H9 (cell line): Measurements from ENCODE around the gene EPHA8. TPM values are rescaled to one million over a fixed set of nuclear protein-coding genes. Genes with fewer than 3 reads are reported as not detected.

Experiments
- DNase-seq: peaks from one replicate; pipeline ENCODE4 v3.0.0-alpha.2; 2017
- H2AFZ ChIP-seq: one replicate; pipeline ENCODE4 v1.6.1; 2013; ENCODE audit warnings: mild to moderate bottlenecking, low read length, control low read depth, moderate library complexity
- H2AK5ac ChIP-seq: 2 replicates; pipeline ENCODE4 v1.6.1; 2013; ENCODE audit warnings: low read length, control low read depth, mixed read lengths; ENCODE audit not compliant: insufficient read length
- H2BK120ac ChIP-seq: one replicate; pipeline ENCODE4 v1.6.1; 2013; ENCODE audit warnings: low read depth, mild to moderate bottlenecking, low read length, control low read depth, inconsistent platforms; ENCODE audit not compliant: poor library complexity, severe bottlenecking
- H2BK12ac ChIP-seq: 2 replicates; pipeline ENCODE4 v1.6.1; 2013; ENCODE audit warnings: low read length, control low read depth, mixed read lengths, low read depth; ENCODE audit not compliant: insufficient read length
- H2BK15ac ChIP-seq: 2 replicates; pipeline ENCODE4 v1.6.1; 2013; ENCODE audit warnings: low read depth, low read length, control low read depth
- H2BK20ac ChIP-seq: one replicate; pipeline ENCODE4 v1.6.1; 2013; ENCODE audit warnings: low read depth, mild to moderate bottlenecking, low read length, control low read depth, inconsistent platforms; ENCODE audit not compliant: poor library complexity, severe bottlenecking
- H2BK5ac ChIP-seq: 2 replicates; pipeline ENCODE4 v1.6.1; 2013; ENCODE audit warnings: low read length, control low read depth, mixed read lengths; ENCODE audit not compliant: insufficient read length
- H3K14ac ChIP-seq: 2 replicates; pipeline ENCODE4 v1.6.1; 2013; ENCODE audit warnings: low read length, control low read depth; ENCODE audit not compliant: insufficient read depth
- H3K18ac ChIP-seq: 2 replicates; pipeline ENCODE4 v1.6.1; 2013; ENCODE audit warnings: low read depth, mild to moderate bottlenecking, mixed read lengths, low read length, control low read depth; ENCODE audit not compliant: insufficient read length
- H3K23ac ChIP-seq: 2 replicates; pipeline ENCODE4 v1.6.1; 2013; ENCODE audit warnings: low read length, control low read depth, mixed read lengths, low read depth; ENCODE audit not compliant: insufficient read length
- H3K23me2 ChIP-seq: 2 replicates; pipeline ENCODE4 v1.6.1; 2013; ENCODE audit warnings: low read depth, mild to moderate bottlenecking, mixed read lengths, low read length, control low read depth; ENCODE audit not compliant: insufficient read length, poor library complexity, severe bottlenecking
- H3K27ac ChIP-seq: 2 replicates; pipeline ENCODE4 v1.5.1; 2013; ENCODE audit warnings: low read length, control low read depth, mixed read lengths, low read depth; ENCODE audit not compliant: insufficient read length
- H3K27me3 ChIP-seq: 2 replicates; pipeline ENCODE4 v1.6.1; 2013; ENCODE audit warnings: low read length, control low read depth, inconsistent platforms; ENCODE audit not compliant: insufficient read depth
- H3K4ac ChIP-seq: 2 replicates; pipeline ENCODE4 v1.6.1; 2013; ENCODE audit warnings: low read depth, mild to moderate bottlenecking, control low read depth, inconsistent platforms, low read length, moderate library complexity
- H3K4me1 ChIP-seq: 2 replicates; pipeline ENCODE4 v1.6.1; 2013; ENCODE audit warnings: low read length, control low read depth, inconsistent platforms; ENCODE audit not compliant: insufficient read depth
- H3K4me2 ChIP-seq: 2 replicates; pipeline ENCODE4 v1.6.1; 2013; ENCODE audit warnings: low read length, control low read depth, mixed read lengths; ENCODE audit not compliant: insufficient read length, insufficient read depth
- H3K56ac ChIP-seq: 2 replicates; pipeline ENCODE4 v1.6.1; 2013; ENCODE audit warnings: low read depth, mild to moderate bottlenecking, mixed read lengths, low read length, control low read depth; ENCODE audit not compliant: insufficient read length
- H3K79me1 ChIP-seq: 2 replicates; pipeline ENCODE4 v1.6.1; 2013; ENCODE audit warnings: low read depth, mild to moderate bottlenecking, moderate library complexity, low read length, control low read depth, inconsistent platforms; ENCODE audit not compliant: insufficient read depth, poor library complexity, severe bottlenecking
- H3K79me2 ChIP-seq: 2 replicates; pipeline ENCODE4 v1.6.1; 2013; ENCODE audit warnings: low read length, control low read depth, inconsistent platforms; ENCODE audit not compliant: insufficient read depth
- H3K9ac ChIP-seq: 2 replicates; pipeline ENCODE4 v1.6.1; 2013; ENCODE audit warnings: low read length, control low read depth, mixed read lengths; ENCODE audit not compliant: insufficient read length; ENCODE audit errors: extremely low read depth
- H3K9me3 ChIP-seq: one replicate; pipeline ENCODE4 v1.6.1; 2013; ENCODE audit warnings: low read depth, low read length, inconsistent platforms; ENCODE audit not compliant: control insufficient read depth
- H3T11ph ChIP-seq: one replicate; pipeline ENCODE4 v1.6.1; 2013; ENCODE audit warnings: mild to moderate bottlenecking, low read length, control low read depth, inconsistent platforms
- H4K20me1 ChIP-seq: one replicate; pipeline ENCODE4 v1.6.1; 2013; ENCODE audit not compliant: control insufficient read depth, insufficient read length, insufficient read depth
- H4K5ac ChIP-seq: 2 replicates; pipeline ENCODE4 v1.6.1; 2013; ENCODE audit warnings: low read depth, mild to moderate bottlenecking, mixed read lengths, low read length, control low read depth; ENCODE audit not compliant: insufficient read length
- H4K8ac ChIP-seq: replicated peaks from 2 replicates; pipeline ENCODE4 v1.6.1; 2013; ENCODE audit warnings: low read length, control low read depth, mixed read lengths, low read depth; ENCODE audit not compliant: insufficient read length
- H4K91ac ChIP-seq: 2 replicates; pipeline ENCODE4 v1.6.1; 2013; ENCODE audit warnings: low read depth, mild to moderate bottlenecking, moderate library complexity, mixed read lengths, low read length, control low read depth; ENCODE audit not compliant: insufficient read length
- H3K27ac Mint-ChIP-seq, 3 experiments: 2 replicates in 2 of 3; 3 replicates in 1 of 3; pipeline ENCODE4 v1.8.0; 2020 to 2021; ENCODE audit warnings: mixed read lengths in 3 of 3, mild to moderate bottlenecking in 1 of 3, moderate library complexity in 1 of 3
- H3K27me3 Mint-ChIP-seq: 2 replicates; pipeline ENCODE4 v1.8.0; 2021; ENCODE audit warnings: low read depth, mild to moderate bottlenecking, moderate library complexity, mixed read lengths
- H3K36me3 Mint-ChIP-seq, 3 experiments: 2 replicates in 2 of 3; 3 replicates in 1 of 3; pipeline ENCODE4 v1.8.0; 2020 to 2021; ENCODE audit warnings: low read depth in 3 of 3, mixed read lengths in 3 of 3; ENCODE audit not compliant: insufficient read depth in 1 of 3
- H3K4me1 Mint-ChIP-seq, 2 experiments: 2 replicates each; pipeline ENCODE4 v1.8.0; 2020; ENCODE audit warnings: mixed read lengths in 2 of 2
- H3K4me3 Mint-ChIP-seq, 2 experiments: 2 replicates in 1 of 2; 3 replicates in 1 of 2; pipeline ENCODE4 v1.8.0; 2020 to 2021; ENCODE audit warnings: mild to moderate bottlenecking in 2 of 2, mixed read lengths in 2 of 2, moderate library complexity in 1 of 2
- H3K9me3 Mint-ChIP-seq, 2 experiments: 2 replicates in 1 of 2; 3 replicates in 1 of 2; pipeline ENCODE4 v1.8.0; 2020; ENCODE audit warnings: mild to moderate bottlenecking in 2 of 2, mixed read lengths in 2 of 2, moderate library complexity in 1 of 2
- CTCF ChIP-seq: fragments of 200-600 bp; sonication (generic); conservative IDR thresholded peaks from 3 replicates; pipeline ENCODE4 v1.8.0; 2021; ENCODE audit warnings: antibody characterized with exemption, mild to moderate bottlenecking
- WGBS: extraction: QIAGEN DNeasy Blood & Tissue Kit; methylation state at CpG from one replicate; pipeline ENCODE4 v1.1.7; 2013; ENCODE audit warnings: missing lambda C conversion rate, low lambda C conversion rate, mixed read lengths; ENCODE audit not compliant: insufficient read length; ENCODE audit errors: extremely low coverage; 5-methylcytosine and 5-hydroxymethylcytosine counted together
- total RNA-seq: library from RNA; stranded (reverse); gene quantifications from 2 replicates; pipeline ENCODE4 v1.2.1, GENCODE V29; 2021

EPHA8 gene
- total RNA-seq, 1 experiment from 2014 or later: 3.4 TPM

- no peak overlapping the region for H2BK120ac ChIP-seq
- no peaks in the 10 kb centered on the region for H3K79me2 ChIP-seq
- no peak overlapping the region for H3K23ac ChIP-seq
- no peak for TF ChIP-seq CTCF
- no peak overlapping the region for H3K27ac Mint-ChIP-seq
- no peaks in the 10 kb centered on the region for H3K9me3 ChIP-seq
- H2BK12ac ChIP-seq: no peak overlapping the region
- no peak overlapping the region for H4K8ac ChIP-seq
- no peaks in the 10 kb centered on the region for H3K79me1 ChIP-seq
- no peak overlapping the region for H3K56ac ChIP-seq
- no CpG with 5 or more reads among the region's 19 CpGs for WGBS
- H3K4me3 Mint-ChIP-seq: no peak overlapping the region
- H3K18ac ChIP-seq: no peak overlapping the region
- no peaks in the 10 kb centered on the region for H3K23me2 ChIP-seq
- H3K9me3 Mint-ChIP-seq: no peaks in the 10 kb centered on the region
- H2AFZ ChIP-seq: no peak overlapping the region
- no peak overlapping the region for H3T11ph ChIP-seq
- H2BK20ac ChIP-seq: no peak overlapping the region
- DNase-seq: no peak
- no peaks in the 10 kb centered on the region for H4K20me1 ChIP-seq
- H2BK15ac ChIP-seq: no peak overlapping the region
- H3K27ac ChIP-seq: no peak overlapping the region
- peaks cover 4 to 14% of the 10 kb centered on the region in 2 experiments for H3K4me1 Mint-ChIP-seq
- H3K27me3 Mint-ChIP-seq: no peaks in the 10 kb centered on the region; the same call in none of the 2 replicates
- H3K14ac ChIP-seq: no peak overlapping the region; the same call in 1 of the 2 replicates
- H3K4me1 ChIP-seq: no peaks in the 10 kb centered on the region
- H2BK5ac ChIP-seq: no peak overlapping the region
- no peak overlapping the region for H4K91ac ChIP-seq
- no peak overlapping the region for H3K4ac ChIP-seq
- H2AK5ac ChIP-seq: no peak overlapping the region
- H3K27me3 ChIP-seq: no peaks in the 10 kb centered on the region
- no peak overlapping the region for H3K9ac ChIP-seq
- H4K5ac ChIP-seq: no peak overlapping the region
- no peak overlapping the region for H3K4me2 ChIP-seq
- H3K36me3 Mint-ChIP-seq: no peaks in the 10 kb centered on the region
These were observed 23.3 kb downstream of the EPHA8 start for GRCh38 chr1:22586356-22587130.
